ENCODE data around the gene SART3.
A peak's percentile ranks its signal among the peaks of the same experiment; 100 is the strongest.
"Not testable (repeated sequence)": the region's sequence is repeated elsewhere in the genome, so short reads cannot be mapped to it uniquely, and the experiment has no call there.

The SART3 gene

GRCh38 chr12:108581311-108582227, 20.6 kb upstream of the SART3 start:
- DNase-seq = no peak

GRCh38 chr12:108580531-108580930, 19.6 kb upstream of the SART3 start:
- DNase-seq = no peak

DNA sequence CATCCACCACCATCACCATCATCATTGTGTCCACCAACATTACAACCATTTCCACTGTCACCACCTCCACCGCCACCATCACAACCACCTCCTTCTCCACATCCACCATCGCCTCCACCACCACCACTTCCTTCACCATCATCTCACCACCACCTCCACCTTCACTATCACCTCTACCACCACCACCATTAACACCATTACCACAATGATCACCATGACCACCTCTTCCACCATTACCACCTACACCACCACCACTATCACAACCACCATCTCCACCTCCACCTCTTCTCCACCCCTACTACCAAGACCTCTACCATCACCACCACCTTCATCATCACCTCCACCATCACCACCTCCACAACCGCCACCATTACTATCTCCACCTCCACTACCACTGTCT, 17.8 kb upstream of the SART3 start:
- DNase-seq = no peak

DNA sequence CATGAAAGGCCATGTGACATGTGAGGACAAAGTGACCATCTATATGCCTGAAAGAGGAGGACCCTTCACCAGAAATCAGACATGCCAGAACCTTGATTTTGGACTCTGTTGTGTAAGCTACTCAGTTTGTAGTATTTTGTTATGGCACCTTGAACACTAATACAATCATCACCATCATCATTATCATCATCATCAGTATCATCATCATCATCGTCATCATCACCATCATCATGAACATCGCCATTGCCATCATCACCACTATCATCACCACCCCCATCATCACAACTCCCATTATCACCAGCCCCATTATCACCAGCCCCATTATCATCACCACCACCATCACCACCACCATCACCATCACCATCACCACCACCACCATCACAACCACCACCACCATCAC, 17.3 kb upstream of the SART3 start:
- no peak for DNase-seq

GRCh38 chr12:108577458-108577857, 16.5 kb upstream of the SART3 start:
- no peak for DNase-seq

- no peak for DNase-seq
Measured at GRCh38 chr12:108576660-108577234, 15.8 kb upstream of the SART3 start.

DNA sequence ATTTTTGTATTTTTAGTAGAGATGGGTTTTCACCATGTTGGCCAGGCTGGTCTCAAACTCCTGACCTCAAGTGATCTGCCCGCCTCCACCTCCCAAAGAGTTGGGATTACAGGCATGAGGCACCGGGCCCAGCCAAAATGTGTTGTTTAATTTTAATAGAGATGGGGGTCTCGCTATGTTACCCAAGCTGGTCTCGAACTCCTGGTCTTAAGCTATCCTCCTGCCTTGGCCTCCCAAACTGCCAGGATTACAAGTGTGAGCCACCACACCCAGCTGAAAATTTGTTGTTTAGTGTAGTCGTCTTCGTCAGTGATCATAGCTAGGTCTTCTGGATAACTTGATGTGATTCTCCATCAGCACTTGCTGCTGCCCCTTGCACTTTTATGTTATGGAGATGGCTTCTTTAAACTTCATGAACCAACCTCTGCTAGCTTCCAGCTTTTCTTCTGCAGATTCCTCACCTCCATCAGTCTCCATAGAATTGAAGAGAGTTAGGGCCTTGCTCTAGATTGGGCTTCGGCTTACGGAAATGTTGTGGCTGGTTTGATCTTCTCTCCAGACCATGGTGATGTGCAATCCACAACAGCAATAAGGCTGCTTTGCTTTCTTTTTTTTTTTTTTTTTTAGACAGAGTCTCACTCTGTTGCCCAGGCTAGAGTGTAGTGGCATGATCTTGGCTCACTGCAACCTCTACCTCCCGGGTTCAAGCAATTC, 14.4 kb upstream of the SART3 start:
- no peak for DNase-seq

- not testable (repeated sequence) for DNase-seq
Measured at GRCh38 chr12:108574276-108574675, 13.3 kb upstream of the SART3 start.

- DNase-seq = peak; percentile 16
Measured at GRCh38 chr12:108573317-108573716, 12.3 kb upstream of the SART3 start.

DNA sequence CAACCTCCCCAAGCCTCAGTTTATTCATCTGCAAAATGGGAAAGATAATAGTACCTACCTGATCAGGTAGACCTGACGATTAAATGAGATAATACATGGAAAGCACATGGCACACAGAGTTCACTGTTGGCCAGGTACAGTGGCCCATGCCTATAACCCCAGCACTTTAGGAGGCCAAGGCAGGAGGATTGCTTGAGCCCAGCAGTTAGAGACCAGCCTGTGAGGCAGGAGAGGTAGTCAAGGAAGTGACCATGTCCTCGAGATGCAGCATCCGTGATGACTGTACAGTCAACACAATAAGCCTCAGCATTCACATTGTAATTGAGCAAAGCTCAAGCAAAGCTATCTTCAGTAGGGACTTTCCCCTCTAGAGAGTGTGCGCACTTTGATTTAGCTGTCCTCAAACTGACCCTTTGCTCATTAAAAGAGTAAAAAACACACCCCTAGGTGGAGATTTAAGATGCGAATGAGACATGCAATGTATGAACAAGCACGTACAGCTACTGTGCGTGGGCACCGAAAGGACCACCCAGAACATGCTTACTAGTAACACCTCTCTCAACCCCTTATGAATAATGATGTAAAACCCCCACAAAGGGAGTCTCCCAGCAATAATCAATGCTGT, 11.3 kb upstream of the SART3 start:
- DNase-seq = no peak

DNA sequence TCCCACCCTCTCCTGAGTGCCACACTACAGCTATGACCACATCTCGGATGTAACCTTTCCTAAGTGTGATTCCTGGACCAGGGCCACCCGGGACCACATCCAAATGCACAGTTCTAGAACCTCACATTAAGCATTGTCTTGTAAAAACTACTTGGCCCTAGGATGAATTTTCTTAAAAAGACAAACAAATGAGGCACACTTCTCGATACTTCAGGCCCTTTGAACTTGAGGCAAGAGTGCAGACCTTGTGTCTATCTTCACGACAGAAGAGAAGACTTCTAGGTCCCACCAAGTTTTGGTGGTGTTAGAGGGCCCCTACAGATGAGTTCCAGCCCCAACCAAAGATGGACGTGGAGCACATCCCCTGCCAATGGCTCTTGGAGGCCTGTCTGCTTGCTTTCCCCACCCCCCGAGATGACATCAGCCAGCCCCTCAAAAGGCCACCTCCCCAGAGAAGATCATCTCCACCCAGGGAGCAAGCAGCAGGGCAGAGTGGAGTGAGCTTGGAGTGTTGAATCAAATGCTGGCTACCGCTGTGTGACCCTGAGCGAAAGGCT, 10.7 kb upstream of the SART3 start:
- no peak for DNase-seq

GRCh38 chr12:108570743-108571608, 10.0 kb upstream of the SART3 start:
- DNase-seq = no peak

- peak; percentile 66 for DNase-seq
Measured at GRCh38 chr12:108568338-108569154, 7.6 kb upstream of the SART3 start.

GRCh38 chr12:108567406-108568337, 6.7 kb upstream of the SART3 start:
- no peak for DNase-seq

- DNase-seq = no peak
Measured at GRCh38 chr12:108566452-108566851, 5.5 kb upstream of the SART3 start.

DNA sequence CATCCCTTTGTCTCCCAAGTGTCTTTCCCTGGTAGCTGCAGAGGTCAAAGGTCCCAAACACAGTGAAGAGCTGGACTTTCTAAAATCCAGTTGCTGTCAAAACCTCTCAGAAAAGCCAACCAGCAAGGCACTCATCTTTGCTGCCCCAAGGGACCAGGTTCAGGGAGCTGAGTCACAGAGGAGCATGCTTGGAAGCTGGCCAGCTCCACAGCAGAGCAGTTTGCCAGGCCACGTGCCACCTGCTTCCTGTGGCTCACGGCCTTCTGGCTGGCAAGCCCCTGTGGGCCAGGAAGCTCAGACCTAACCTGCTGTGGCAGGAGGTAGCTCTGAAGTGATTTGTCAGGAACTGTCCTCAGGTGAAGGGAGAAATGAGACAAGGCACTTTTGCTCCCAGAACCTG, 5.0 kb upstream of the SART3 start:
- DNase-seq = peak; percentile 59

GRCh38 chr12:108565146-108565545, 4.2 kb upstream of the SART3 start:
- DNase-seq = no peak

GRCh38 chr12:108564724-108565123, 3.8 kb upstream of the SART3 start:
- no peak for DNase-seq

- no peak for DNase-seq
Measured at GRCh38 chr12:108563804-108564151, 2.8 kb upstream of the SART3 start.

All from stimulated activated CD4-positive, alpha-beta T cell treated with anti-CD3 and anti-CD28 coated beads, Interleukin-4, amount 100 ng/mL, for 1 hour (primary cell).